Esophagus muscularis mucosa (tissue), 4 donors: Measurements from ENCODE around the gene RHEBL1.

Experiments
- EP300 ChIP-seq: sonication (generic); formaldehyde crosslinking; IDR thresholded peaks from one replicate; pipeline ENCODE4 v1.6.1; 2017; ENCODE audit warnings: antibody characterized with exemption
- POLR2A ChIP-seq: fragments of 450-650 bp; IDR thresholded peaks from one replicate; pipeline ENCODE4 v1.6.1; 2017; ENCODE audit warnings: antibody characterized with exemption, moderate library complexity, mild to moderate bottlenecking, low read depth
- POLR2AphosphoS5 ChIP-seq, 2 donors: sonication (generic); formaldehyde crosslinking; IDR thresholded peaks; one replicate each; pipeline ENCODE4 v1.6.1; 2017; ENCODE audit warnings: antibody characterized with exemption in 2 of 2
- TF ChIP-seq, protein P1 (sequence below), 3 experiments: fragments of 200-600 bp in 2 of 3; fragments of 450-650 bp in 1 of 3; sonication (generic) in 2 of 3; IDR thresholded peaks; one replicate each; pipeline ENCODE4 v1.5.1; 2017 to 2019; ENCODE audit warnings: antibody characterized with exemption in 3 of 3, mild to moderate bottlenecking in 2 of 3, moderate library complexity in 1 of 3

DNA sequence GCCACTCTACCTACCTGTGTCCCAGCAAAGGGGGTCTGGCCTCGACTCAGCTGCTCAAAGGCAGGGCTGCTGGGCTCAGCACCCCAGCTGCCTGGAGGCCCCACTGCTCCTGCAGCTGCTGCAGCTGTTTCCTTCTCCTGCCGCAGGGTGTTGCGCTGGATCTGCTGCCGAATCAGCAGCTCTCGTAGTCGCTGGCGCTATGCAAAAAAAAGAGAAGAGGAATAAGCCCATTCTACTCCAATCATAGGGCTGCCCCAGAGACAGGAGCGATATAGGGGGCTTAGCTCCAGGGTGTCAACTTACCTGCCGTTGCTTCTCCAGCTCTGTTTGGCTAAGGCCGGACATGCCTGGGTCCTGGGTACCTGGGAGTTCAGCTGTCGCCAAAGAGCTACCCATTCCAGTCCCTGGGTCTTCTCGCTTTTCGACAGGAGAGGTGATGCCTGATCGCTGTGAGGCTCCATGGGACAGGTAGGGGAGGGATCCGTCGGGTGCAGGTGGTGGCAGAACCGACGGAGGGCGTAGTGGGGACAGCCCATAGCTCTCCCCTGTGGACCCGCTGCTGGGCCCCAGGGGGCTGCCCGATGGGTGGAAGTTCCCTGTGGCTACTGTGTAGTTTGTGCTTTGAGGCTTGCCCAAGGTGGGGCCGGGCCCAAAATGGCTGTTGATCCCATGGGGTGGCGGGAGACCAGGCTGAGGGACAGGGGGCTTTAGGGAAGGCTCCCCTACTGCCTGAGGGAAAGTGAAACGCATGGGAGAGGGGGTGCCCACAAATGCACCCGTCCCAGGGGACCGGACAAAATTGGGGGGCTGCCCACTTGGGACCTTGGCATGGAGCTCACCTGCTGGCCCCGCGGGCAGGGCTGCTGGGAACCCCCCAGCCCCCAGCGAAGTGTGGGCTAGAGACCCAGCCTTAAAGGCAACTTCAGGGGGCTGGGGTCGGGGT, 30.1 kb downstream of the RHEBL1 start:
- TF ChIP-seq, protein P1, sequence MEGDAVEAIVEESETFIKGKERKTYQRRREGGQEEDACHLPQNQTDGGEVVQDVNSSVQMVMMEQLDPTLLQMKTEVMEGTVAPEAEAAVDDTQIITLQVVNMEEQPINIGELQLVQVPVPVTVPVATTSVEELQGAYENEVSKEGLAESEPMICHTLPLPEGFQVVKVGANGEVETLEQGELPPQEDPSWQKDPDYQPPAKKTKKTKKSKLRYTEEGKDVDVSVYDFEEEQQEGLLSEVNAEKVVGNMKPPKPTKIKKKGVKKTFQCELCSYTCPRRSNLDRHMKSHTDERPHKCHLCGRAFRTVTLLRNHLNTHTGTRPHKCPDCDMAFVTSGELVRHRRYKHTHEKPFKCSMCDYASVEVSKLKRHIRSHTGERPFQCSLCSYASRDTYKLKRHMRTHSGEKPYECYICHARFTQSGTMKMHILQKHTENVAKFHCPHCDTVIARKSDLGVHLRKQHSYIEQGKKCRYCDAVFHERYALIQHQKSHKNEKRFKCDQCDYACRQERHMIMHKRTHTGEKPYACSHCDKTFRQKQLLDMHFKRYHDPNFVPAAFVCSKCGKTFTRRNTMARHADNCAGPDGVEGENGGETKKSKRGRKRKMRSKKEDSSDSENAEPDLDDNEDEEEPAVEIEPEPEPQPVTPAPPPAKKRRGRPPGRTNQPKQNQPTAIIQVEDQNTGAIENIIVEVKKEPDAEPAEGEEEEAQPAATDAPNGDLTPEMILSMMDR (IDR thresholded peaks at IDR 0.05): no peak
- TF ChIP-seq EP300: no peak
- TF ChIP-seq POLR2A: no peak
- no peak for TF ChIP-seq POLR2AphosphoS5 (IDR thresholded peaks at IDR 0.05)
